IMR-90 (cell line): ENCODE measurements around the gene PAWR.

Experiments used
- CTCF ChIP-seq: conservative IDR thresholded peaks from 2 replicates; pipeline ENCODE4 v1.5.1; 2012; ENCODE audit warnings: mild to moderate bottlenecking, low read depth, low read length, improper control_type of control experiment
- POLR2A ChIP-seq: IDR thresholded peaks from 2 replicates; pipeline ENCODE4 v1.6.1; 2012; ENCODE audit warnings: mild to moderate bottlenecking, low read depth, low read length
- RFX5 ChIP-seq: IDR thresholded peaks from 2 replicates; pipeline ENCODE4 v1.8.0; 2012; ENCODE audit warnings: low read depth, mild to moderate bottlenecking, low read length, moderate library complexity
- TF ChIP-seq, protein P1 (sequence below): fragments of 150-350 bp; IDR thresholded peaks from 2 replicates; pipeline ENCODE4 v1.6.1; 2016; ENCODE audit warnings: low read depth, mild to moderate bottlenecking, low read length, moderate library complexity, borderline replicate concordance

DNA sequence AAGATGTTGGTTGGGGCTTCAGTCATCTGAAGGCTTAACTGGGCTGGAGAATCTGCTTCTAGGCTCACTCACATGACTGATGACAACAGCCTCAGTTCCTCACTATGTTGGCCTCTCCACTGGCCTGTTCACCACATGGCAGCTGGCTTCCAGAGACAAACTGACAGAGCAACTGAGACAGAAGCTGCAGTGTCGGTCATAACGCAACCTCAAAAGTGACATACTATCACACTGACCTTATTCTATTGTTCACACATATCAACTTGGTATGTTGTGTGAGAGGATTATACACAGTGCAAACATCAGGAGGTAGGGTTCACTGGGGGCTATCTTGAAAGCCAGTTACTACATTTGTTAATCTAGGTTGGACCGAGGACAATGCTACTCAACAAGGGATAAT lies 92.9 kb downstream of the PAWR start:
- TF ChIP-seq CTCF (no peak), POLR2A (no peak), RFX5 (no peak)
- TF ChIP-seq, protein P1, sequence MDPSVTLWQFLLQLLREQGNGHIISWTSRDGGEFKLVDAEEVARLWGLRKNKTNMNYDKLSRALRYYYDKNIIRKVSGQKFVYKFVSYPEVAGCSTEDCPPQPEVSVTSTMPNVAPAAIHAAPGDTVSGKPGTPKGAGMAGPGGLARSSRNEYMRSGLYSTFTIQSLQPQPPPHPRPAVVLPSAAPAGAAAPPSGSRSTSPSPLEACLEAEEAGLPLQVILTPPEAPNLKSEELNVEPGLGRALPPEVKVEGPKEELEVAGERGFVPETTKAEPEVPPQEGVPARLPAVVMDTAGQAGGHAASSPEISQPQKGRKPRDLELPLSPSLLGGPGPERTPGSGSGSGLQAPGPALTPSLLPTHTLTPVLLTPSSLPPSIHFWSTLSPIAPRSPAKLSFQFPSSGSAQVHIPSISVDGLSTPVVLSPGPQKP = no peak
